PC-9 (cell line): ENCODE results near the gene TNFSF18.

Source experiments
- CTCF ChIP-seq: fragments of 200-600 bp; sonication (generic); conservative IDR thresholded peaks from 2 replicates; pipeline ENCODE4 v1.6.1; 2017; ENCODE audit warnings: mixed run types, antibody characterized with exemption, mild to moderate bottlenecking, moderate library complexity
- EZH2 ChIP-seq: fragments of 200-600 bp; sonication (generic); IDR thresholded peaks from 2 replicates; pipeline ENCODE4 v1.8.0; 2017; ENCODE audit warnings: antibody characterized with exemption, low read depth

GRCh38 chr1:172991674-172992400 lies 58.9 kb downstream of the TNFSF18 start:
- TF ChIP-seq CTCF (no peak), EZH2 (no peak)
